SHP77 treated with DMSO at 0.1 percent for 48 hours (cell line): ENCODE data around the gene CACNG5.
A peak's percentile ranks its signal among the peaks of the same experiment; 100 is the strongest.

Experiments used
- DNase-seq: peaks from one replicate; lab custom pipeline; 2025; lab: John Stamatoyannopoulos, UW

CACNG5 gene

DNA sequence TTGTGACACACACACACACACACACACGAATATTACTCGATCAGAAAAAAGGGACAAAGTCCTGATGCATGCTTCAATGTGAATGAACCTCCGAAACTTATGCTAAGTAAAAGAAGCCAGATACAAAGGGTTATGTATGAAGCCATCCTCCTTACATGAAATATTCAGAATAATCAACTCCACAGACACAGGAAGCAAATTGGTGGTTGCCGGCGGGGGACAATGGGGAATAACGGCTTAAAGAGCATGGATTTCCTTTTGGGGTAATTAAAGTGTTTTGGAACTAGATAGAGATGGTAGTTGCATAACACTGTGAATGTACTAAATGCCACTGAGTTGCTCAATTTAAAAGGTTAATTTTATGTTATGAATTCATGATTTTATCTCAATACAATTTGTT, 8.1 kb upstream of the CACNG5 start:
- no peak for DNase-seq

DNA sequence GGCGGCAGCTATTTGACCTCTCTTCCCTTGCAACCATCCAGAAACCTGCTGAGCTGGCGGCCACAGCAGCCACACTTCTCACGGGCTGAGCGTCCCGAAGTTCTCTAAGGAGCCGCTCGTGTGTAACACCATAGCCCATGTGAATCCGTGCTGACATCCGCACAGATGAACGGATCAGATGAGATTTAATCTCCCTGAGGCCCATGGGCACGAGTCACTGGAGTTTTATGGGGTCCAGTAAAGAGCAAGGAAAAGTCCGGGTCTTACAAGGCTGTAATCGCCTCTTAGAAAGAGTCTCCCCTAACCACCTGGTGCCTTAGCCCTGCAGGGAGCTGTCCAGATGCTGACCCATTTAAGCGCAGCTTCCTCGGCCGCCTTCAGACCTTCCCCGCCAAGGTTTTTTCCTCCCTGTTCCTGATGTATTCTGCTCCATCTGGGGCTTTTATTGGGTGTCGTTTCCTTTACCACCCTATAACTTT, 5.5 kb upstream of the CACNG5 start:
- no peak for DNase-seq

DNA sequence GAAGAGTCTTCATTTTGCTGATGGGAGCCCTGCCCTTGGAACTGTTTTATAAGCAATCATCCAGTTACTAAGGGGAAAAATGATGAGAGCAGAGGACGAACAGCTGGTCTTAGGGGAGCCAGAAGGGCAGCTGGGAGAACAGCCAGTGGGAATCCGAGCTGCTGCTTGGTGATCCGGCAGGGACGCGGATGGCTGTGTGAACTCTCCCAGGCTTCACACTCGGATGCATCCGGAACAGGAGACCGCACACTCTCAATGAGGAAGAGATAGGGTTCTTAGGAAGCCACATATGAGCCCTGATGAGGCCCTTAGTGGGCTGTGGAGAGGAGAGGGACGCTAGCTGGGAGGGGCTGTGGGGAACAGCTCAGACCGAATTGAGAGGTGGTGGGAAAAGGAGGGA, 5.0 kb upstream of the CACNG5 start:
- DNase-seq = no peak

DNA sequence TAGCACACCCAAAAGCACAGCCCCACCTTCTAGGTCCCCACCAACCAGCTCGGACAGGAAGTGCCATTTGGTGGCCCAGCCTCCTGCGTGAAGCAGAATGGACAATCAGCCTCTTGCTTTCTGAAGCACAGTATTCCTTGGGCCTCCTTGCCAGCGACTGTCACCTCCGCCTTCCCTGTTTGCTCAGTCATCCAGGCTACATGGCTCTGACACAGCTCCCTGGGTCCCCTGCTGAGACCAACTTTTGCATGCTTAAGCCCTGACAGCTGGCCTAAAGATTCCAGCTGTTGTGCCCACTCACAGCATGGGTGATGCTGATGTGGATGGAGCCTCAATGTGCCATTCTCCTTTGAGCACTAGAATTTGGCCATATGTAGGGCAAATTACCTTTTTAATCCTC, 4.5 kb upstream of the CACNG5 start:
- DNase-seq = peak; percentile 19

DNA sequence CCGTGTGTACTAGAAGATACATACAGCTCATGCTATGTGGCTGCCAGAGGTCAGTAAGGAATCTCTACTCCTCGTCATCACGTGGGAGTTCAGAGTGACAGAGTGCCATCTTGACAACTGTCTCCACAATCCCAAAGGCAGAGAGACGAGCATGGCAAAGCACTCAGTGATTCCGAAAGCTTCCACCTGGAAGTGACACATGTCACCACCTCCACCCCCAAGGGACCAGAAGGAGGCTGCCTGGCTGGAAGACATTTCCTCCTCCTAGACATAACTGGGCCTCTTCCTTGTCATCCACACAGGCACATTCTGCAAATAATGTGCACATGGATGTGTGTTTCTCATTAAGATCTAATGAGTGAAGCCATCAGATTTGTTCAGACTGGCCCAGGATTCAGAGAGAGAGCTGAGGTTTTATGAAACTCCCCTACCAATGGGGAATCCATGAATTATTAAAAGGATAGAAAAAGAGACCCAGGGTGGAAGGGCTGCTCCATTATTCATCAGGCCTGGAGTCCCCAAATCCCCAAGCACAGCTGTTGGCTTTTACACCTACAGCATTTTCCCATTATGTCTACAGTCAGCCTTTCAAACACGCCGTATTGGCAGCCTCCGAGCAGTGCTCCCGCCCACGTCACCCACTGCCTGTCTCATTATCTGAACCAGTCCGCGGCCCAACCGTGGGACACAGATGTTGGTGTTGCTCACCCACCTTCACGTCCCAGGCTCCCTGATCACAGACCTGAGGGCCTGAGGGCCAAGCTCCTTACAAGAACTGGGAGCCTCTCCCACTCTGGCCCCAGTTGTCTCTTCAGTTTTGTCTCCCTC, 3.3 kb upstream of the CACNG5 start:
- DNase-seq = no peak

DNA sequence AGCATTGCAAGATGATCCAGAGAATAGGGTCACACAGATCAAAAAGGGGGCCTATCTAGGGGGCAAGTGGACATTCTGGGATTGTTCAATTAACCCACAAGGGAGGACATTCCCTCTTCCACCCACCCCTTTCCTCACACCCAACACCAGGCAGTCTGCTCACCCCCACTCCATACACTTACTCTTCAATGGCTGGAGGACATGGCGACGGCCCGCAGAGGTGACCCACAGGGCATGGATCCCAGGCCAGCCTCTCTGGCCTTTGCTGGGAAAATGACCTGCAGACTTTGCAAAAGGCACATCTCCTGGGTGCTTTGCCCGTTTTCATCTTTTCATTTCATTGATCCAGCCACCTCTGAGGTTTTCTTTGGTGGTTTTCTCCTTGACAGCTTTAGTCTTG, 1.7 kb upstream of the CACNG5 start:
- DNase-seq = no peak

DNA sequence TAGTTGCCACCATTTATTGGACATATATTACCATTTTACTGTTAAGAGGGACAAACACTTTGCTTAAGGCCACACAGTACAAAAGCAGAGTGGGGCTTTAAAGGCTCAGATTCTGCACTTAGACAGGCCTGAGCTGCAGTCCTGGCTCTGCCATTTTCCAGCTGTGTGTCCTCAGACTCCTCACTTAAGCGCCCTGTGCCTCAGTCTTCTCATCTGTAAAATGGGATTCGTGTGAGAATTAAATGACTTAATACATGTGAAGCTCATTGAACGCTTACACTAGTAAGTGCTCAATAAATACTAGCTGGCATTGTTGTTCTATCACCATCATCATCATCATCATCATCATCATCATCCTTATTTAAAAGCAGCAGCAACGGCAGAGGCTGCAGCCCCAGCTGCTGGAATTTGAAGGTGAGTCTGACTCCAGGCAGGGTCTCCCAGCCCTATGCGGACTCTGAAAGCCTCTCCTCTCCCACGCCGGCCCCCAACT, 445 bp upstream of the CACNG5 start:
- no peak for DNase-seq

DNA sequence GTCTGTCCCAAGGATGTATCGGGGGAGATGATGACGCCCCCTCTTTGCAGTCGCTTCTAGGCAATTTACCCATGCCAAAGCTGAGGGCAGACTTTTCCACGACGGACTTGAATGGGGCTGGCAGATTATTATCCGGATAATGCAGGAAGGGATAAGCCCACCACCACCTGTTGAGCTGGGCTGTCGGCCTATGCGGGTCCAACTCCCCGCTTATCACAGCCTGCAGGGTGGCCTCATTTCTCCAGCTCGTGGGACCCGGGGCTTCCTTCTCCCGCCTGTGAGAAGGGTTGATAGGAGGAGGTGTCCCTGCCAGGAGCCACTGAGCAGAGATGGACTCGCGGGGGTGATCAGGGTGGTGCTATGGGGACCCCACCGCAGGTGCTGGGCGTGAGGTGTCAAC, 559 bp downstream of the CACNG5 start:
- no peak for DNase-seq

DNA sequence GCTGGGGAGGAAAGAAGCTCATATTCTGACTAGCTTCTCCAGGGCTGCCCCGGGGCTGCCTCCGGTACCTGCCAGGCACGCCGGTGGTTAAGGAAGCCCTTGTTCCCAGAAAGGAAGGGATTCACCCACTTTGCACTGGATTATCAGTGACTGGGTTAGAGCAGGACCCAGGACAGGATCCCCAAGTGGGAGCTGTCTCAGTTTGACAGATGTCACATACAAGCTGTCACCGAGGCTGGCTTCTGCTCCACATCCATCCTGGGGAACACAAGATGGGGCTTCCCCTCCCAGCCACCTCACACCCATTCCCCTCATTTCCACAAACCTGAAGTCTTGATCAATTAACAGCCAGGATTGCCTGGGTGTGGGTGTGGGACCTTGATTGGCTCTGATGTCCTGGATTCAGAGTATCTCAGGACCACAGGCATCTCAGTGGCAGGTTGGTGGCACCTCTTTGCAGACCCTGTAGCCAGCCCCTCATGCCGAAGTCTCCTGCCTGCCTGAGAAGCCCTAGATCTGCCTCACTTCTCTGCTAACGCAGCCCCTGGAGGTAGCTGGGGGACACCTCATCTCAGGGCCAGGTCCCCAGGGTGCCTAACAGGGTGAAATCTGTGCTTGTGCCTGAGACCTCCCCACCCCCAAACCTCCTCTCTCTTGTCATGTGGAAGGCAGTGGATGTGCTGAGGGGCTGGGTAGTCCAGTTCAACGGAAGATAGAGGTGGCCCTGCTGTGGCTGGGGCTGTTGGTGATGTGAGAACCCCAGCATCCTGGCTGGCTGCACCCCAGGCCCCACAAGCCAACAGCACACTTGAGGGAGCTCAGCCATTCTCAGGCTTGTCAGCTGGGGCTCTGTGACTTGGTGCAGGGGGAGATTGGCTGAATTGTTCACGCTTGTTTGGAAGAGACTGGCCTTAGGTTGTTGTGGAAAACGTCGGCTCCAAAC, 1.4 kb downstream of the CACNG5 start:
- no peak for DNase-seq

DNA sequence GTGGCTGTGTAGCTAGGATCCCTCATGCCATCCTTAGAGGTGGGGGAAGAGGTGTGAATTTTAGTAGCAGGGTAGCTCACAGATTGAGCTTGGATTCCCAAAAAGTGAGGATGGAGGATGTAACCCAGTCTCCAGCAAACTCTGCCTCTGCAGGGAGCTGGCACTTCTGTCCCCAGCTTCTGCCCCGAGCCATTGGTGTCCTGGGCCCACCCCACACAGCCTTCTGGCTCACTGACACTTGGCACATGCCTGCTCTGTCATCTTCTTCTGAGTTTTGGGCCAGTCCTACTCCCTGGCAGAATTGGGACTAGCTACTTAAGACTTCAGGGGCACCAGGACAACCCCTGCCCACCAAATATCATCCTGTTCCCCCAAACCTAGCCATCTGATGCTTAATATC, 2.3 kb downstream of the CACNG5 start:
- DNase-seq = no peak

DNA sequence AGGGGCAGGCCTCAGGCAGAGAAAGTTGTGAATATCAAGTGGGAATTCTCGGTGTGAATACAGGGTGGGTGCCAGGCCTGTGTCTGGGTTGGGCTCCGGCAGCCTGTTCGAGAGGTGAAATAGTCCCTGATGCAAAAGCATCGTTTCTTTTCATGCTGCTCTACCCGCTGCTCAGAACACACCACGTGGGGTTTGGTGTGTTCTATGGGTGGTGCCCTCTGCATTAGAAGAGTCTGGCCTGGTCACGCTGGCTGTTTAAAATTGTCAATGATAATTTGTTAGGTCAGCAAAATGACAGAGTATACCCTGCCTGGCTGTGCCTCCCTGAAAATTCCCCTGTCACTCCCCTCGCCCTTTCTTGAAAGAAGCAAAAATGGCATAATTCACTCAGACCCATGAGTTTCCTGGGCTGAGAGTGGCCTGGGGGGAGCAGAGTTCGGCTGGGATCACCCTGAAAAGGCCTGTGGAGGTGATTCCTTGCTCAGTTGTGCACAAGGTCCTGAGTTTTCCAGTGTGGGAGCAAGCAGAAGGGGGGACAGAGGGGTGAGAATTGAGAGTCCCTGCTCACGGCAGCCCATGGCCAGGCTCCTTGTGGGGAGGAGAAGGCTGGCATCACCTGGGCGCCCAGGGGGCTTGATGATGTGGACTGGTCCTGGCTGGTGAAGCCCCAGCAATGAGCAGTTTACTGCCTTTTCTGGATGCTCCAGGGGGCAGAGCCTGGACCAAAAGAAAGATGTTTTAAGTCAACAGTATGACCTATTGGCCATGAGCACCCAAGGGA, 3.2 kb downstream of the CACNG5 start:
- no peak for DNase-seq

DNA sequence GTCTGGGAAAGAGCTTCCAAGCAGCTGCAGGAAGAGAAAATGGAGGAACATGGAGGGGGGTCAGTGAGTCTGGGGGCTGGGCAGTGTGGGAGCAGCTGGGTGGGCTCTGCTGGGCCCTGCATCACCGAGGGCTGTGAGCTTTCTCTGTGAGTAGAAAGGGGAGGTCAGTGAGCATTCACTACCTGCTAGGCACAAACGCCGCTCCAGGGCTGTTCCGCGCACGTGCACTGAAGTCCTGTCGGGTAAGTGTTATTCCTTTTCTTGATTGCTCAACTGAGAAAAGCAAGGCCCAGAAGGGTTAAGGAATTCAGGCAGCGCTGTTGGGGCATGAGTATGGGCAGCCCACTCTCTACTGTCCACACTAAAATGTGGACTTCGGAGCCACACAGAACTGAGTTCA, 4.7 kb downstream of the CACNG5 start:
- no peak for DNase-seq

DNA sequence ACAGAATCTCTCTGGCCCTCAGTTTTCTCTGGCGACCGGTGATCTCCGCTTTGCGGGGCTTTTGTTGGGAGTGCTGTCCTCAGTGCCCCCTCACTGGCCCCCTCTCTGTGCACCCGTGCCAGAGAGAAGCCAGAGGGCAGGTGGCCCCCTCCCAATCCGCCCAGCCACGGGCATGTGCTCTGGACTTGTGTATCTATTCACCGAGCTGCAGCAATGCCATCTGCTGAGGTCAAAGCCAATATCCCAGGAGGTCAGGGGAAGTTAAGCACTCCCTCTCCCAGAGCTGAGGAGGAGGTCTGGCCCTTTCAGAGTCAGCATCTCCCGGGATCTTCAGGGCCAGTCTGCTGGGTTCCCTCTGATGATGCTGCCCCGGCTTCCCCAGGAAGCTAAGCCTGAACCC, 5.1 kb downstream of the CACNG5 start:
- no peak for DNase-seq

DNA sequence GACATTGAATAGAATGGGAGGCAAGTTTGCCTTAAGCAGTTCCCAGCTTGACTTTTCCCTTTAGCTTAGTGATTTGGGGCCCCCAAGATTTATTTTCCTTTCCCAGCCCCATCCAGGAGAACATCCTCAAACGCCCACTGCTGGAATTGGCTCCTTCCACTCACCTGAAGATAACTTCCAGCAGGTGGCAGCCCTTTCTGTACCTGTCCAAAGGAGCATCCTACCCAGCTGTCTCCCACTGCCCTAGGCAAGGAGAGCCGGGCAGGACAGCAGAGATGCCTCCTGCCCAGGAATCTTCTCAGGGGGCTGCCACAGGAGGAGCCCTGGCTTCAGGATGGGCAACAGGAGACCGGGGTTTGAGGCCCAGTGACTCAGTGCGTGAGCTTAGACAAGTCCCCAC, 6.4 kb downstream of the CACNG5 start:
- DNase-seq = no peak

DNA sequence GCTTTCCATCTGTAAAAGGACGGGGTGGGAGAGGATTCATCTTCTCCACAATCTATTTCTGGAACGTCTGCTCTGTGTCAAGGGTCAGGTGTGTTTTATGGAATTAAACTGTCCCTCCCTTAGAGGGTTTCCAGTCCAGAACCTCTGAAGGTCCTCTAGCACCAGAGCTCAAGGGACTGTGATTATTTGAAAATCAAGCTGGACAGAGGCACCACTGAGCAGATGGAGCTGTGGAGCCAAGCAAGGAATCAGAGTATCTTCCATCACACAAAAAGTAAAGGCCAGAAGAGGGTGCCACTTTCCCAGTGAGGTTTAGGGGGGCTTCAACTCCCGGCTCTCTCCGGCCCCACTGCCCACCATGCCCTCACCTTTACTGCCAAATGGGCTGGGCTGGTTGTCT, 6.8 kb downstream of the CACNG5 start:
- DNase-seq = no peak

DNA sequence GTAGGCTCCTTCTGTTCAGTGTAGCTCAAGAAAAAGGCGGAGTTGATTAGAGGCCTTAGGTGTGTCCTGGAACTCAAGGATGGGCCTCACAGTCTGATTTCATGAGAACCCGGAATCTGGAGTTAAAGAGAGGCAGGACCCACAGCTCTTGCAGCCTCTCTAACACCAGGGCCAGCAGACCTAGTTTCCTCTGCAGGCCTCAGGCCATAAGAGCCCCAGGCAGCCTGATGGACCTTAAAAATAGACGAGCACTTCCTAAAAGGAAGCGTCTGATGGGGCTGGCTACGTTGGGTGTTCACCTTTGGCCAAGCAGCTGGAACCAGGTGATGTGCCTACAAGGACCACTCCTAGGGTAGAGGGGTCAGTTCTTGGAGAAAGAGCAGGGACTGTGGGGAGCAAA, 7.6 kb downstream of the CACNG5 start:
- DNase-seq = no peak

DNA sequence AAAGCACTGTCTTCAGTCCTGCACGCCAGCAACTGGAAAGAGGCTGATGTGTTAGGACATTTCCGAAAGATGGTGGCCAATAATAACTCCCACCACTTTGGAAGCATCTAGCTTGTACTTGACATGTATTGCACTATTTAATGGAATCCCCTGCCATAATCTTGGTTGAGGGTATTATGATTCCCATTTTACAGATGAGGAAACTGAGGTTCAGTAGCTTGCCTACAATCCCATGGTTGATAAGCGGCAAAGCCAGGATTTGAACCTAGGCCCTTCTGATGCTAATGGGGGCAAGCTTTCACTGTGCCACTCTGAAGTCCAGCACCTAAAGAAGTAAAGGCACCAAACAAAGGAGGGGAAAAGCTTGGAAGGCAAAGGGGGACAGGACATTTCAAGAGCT, 8.0 kb downstream of the CACNG5 start:
- no peak for DNase-seq

DNA sequence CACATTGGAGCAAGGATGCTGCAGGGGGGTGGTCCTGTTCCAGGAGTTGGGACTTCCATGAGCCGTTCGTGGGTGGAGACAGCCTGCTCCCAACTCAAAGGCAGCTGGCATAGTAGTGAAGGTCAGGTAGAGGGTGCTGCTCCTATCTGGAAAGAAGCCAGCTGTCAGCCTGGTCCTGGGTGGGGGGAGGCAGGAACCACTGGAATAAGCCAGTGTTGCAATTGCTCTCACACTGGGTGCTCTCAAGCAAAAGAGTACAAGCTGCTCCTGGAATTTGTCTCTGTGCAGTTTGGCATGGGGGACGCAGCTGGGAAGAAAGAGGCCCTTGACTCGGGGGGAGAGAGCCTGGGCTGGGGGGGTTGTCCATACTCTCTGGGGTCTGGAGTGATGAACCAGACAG, 8.7 kb downstream of the CACNG5 start:
- DNase-seq = no peak

DNA sequence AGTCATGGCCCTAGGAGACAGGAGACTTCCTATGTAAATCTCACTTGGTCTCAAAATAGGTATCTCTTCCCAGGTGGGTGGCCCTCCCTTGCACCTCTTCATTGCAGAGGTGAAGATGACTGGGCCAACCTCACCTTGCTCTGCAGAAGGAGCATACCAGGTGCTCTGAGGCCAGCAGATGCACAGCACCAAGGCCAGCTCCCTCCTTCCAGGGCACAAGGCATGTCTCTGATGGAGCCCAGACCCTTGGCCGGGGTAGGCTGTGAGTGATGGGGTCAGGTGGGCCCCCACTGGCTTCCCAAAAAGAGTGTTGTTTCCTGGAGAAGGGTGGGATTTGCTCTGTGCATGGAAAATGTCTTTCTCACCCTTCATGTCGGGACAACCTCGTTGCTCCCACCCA, 12.8 kb downstream of the CACNG5 start:
- no peak for DNase-seq

DNA sequence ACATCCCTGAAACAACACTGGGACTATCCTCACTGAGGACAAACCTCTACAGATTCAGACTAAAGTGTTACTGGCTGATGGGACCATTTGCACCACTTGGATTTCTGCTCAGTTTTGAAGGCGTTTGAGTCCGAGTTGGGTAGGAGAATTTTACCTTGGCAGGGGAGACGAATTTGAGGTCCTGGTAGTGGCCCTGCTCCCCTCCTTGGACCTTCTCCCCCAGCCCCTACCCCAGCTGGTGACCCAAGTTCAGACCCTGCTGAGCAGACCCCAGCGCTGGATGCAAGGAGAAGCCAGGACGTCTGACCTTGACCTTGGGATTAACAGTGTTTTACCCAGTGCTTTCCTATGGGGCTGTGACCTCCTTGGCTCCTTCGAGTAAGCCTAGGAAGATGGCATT, 13.6 kb downstream of the CACNG5 start:
- no peak for DNase-seq

DNA sequence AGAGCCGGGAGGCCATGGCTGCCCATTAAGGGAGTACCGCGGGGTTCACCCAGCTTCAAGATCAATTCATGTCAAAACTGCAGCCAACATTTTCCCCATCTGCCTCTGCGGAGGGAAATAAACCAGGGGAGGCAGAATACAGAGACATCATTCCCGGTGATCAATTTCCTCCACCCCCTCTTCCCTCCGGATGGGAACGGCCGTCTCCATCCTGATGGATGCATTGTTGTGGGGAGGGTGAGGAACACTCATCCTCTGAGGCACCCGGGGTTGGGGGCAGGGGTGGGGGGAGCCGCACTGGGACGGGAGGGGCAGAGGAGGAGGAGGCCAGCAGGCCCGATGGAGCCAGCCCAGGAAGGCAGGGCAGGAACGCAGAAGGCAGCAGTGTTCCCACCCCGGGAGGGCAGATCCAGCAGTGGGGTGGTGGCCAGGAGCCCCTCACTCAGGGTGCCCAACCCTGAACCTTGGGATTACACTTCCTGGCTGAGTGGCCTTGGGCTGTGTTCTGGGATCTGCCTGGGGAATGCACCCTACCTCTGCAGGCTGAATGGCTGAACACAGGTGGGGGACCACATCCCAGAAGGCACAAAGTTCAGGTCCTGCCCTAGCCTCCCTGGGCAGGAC, 14.2 kb downstream of the CACNG5 start:
- no peak for DNase-seq
